ENCODE results near the gene SLC30A2. TPM values are rescaled to one million over a fixed set of nuclear protein-coding genes. Genes with fewer than 3 reads are reported as not detected.

The SLC30A2 gene
- total and polyA plus RNA-seq, 9 of the 15 experiments (the other 6 are each of a cell fraction or from before 2014, with no cell fraction given) = 0.01 to 0.18 (median 0.06) TPM; not detected in 3

DNA sequence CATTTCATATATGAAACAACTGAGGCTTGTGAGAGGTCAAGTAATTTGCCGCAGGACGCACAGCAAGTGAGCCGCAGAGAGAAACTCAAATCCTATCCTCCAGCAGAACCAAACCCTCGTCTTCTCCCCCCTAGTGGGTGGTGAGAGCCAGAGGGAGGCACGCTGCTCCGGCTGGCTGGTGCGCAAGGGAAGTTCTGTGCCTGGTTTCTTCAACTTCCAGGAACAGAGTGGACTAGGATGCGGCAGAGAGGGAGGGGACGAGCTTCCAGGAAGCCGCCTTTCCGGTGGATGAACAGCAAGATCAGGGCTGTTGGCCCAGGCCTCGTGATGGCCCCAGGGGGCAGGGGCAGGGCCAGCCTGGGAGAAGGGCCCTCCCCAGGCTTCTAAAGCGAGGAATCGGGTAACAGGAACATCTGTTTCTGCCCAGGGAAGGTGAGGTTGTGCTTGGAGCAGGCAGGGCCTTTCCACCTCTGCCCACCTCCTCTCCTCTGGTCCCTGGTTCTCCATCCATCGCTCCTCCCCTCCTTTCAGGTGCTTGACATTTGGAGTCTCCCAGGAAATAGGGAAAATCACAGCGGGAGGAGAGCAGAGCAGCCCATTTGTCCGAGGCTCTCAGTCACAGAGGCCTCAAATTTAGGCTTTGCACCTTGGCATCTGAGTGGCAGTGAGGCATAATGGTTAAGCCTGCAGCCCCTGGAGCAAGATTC is 48.9 kb upstream of the SLC30A2 start (continued):
- TF ChIP-seq, protein P1, sequence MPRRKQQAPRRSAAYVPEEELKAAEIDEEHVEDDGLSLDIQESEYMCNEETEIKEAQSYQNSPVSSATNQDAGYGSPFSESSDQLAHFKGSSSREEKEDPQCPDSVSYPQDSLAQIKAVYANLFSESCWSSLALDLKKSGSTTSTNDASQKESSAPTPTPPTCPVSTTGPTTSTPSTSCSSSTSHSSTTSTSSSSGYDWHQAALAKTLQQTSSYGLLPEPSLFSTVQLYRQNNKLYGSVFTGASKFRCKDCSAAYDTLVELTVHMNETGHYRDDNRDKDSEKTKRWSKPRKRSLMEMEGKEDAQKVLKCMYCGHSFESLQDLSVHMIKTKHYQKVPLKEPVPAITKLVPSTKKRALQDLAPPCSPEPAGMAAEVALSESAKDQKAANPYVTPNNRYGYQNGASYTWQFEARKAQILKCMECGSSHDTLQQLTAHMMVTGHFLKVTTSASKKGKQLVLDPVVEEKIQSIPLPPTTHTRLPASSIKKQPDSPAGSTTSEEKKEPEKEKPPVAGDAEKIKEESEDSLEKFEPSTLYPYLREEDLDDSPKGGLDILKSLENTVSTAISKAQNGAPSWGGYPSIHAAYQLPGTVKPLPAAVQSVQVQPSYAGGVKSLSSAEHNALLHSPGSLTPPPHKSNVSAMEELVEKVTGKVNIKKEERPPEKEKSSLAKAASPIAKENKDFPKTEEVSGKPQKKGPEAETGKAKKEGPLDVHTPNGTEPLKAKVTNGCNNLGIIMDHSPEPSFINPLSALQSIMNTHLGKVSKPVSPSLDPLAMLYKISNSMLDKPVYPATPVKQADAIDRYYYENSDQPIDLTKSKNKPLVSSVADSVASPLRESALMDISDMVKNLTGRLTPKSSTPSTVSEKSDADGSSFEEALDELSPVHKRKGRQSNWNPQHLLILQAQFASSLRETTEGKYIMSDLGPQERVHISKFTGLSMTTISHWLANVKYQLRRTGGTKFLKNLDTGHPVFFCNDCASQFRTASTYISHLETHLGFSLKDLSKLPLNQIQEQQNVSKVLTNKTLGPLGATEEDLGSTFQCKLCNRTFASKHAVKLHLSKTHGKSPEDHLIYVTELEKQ (CRISPR knock-in tag; IDR thresholded peaks at IDR 0.05) = no peak
- TF ChIP-seq LCOR (CRISPR knock-in tag; IDR thresholded peaks at IDR 0.05) (no peak), NONO (IDR thresholded peaks at IDR 0.05; ENCODE audit: low read depth in 2 of 2, low read length in 1 of 2) (no peak; a peak in 1 of 4 replicates), MEF2A (IDR thresholded peaks at IDR 0.05; ENCODE audit: control insufficient read depth, low read depth, low read length) (no peak), ARID4B (CRISPR knock-in tag; IDR thresholded peaks at IDR 0.05) (no peak), CCNT2 (IDR thresholded peaks at IDR 0.05; ENCODE audit: borderline replicate concordance, extremely low read depth, insufficient read length, low read depth, low read length) (peak; percentile 20), CHAMP1 (IDR thresholded peaks at IDR 0.05) (no peak), KLF16 (IDR thresholded peaks at IDR 0.05) (no peak), PHF8 (IDR thresholded peaks at IDR 0.05; ENCODE audit: borderline replicate concordance, low read length) (peak; percentile 21; the same call in 1 of the 2 replicates), ZNF175 (CRISPR knock-in tag; IDR thresholded peaks at IDR 0.05; ENCODE audit: low read depth) (peak; percentile 42; the same call in 1 of the 2 replicates), SIN3B (IDR thresholded peaks at IDR 0.05; ENCODE audit: low read depth) (0 out of 2 replicates have a peak, but pooled peaks have one; percentile 25), KLF1 (tag; IDR thresholded peaks at IDR 0.05) (no peak), ZFPM2 (CRISPR knock-in tag; IDR thresholded peaks at IDR 0.05) (no peak)
- TF ChIP-seq, protein P2, sequence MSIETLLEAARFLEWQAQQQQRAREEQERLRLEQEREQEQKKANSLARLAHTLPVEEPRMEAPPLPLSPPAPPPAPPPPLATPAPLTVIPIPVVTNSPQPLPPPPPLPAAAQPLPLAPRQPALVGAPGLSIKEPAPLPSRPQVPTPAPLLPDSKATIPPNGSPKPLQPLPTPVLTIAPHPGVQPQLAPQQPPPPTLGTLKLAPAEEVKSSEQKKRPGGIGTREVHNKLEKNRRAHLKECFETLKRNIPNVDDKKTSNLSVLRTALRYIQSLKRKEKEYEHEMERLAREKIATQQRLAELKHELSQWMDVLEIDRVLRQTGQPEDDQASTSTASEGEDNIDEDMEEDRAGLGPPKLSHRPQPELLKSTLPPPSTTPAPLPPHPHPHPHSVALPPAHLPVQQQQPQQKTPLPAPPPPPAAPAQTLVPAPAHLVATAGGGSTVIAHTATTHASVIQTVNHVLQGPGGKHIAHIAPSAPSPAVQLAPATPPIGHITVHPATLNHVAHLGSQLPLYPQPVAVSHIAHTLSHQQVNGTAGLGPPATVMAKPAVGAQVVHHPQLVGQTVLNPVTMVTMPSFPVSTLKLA (conservative IDR thresholded peaks at IDR 0.05) = 0 out of 4 replicates have a peak, but pooled peaks of 1 of the 2 experiments have one; percentile 16
